ENCODE measurements around the gene MBD3L2.
A peak's percentile ranks its signal among the peaks of the same experiment; 100 is the strongest.
"Not testable (repeated sequence)": the region's sequence is repeated elsewhere in the genome, so short reads cannot be mapped to it uniquely, and the experiment has no call there.

MBD3L2 gene

DNA sequence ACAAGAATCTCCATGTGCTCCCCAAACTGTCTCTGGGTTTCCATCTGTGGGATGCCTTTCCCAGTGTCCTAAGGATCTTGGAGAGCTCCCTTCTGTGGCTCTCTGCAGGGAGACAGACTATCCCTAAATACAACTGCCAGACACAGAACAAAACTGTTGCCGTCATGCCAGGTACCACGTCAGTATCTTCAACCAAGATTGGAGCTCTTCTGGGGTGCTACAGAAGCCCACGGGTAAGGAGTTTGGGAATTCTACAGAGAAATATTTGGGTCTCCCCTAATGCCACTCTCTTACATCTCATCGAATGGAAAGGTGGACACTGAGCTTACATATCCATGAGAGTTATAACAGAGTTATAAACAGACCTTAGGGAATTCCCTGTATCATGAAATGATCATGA is 14.2 kb downstream of the MBD3L2 start:
- DNase-seq, result no peak

DNA sequence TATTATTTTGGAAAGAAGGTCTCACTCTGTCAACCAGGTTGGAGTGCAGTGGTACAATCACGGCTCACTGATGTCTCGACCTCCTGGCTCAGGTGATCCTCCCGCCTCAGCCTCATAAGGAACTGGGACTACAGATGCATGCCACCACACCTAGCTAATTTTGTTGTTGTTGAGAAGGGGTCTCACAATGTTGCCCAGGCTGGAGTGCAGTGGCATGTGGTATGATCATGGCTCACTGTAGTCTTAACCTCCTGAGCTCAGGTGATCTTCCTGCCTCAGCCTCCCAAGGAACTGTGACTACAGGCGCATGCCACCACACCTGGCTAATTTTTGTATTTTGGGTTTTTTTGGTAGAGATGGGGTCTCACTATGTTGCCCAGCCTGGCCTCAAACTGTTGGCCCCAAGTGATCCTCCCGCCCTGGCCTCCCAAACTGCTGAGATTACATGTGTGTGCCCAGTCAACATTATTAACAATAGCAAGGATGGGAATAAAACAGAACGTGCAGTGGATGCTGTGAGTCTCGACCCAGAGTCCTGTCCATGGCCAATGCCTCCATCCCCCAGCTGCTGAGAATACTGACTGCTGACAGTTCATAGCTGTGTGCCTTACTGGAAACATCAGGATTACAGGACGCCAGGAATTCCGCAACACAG is 14.8 kb downstream of the MBD3L2 start:
- DNase-seq, result no peak

DNA sequence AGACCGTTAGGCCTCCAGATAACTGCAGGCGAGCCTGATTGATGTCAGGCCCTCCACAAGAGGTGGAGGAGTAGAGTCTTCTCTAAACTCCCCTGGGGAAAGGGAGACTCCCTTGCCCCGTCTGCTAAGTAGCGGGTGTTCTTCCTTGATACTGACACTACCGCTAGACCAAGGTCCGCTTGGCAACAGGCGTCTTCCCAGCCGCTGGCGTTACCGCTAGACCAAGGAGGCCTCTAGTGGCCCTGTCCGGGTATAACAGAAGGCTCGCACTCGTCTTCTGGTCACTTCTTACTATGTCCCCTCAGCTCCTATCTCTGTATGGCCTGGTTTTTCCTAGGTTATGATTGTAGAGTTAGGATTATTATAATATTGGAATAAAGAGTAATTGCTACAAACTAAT is 18.0 kb downstream of the MBD3L2 start:
- DNase-seq, result not testable (repeated sequence)

DNA sequence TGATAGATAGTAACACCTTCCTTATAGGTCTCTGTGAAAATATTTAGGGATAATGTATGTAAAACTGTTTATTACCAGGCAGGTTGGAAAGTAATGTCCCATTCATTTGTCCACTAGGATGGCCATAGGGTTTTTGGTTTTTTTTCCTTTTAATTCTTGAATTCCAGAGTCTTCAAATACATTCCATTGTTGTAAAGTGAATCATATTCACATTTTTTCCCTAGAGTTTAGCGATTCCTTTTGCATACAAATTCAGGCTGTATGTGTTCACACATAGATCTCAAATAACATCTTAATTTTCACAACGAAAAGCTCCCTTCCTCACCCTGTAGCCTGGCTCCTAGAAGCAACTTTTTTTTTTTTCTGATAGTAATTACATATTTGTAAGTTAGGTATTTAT is 18.6 kb downstream of the MBD3L2 start:
- no peak for DNase-seq

DNA sequence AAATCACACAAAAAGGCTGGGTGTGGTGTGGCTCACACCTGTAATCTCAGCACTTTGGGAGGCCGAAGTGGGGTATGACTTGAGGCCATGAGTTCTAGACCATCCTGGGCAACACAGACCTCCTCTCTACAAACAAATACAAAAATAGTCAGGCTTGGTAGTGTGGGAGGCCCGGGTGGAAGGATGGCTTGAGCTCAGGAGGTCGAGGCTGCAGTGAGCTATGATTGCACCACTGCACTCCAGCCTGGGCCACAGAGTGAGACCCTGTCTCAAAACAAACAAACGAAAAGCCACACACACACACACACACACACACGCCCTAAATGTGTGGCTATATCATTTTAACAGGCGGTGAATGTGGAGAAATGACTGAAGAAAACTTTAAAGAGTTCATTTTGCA is 19.5 kb downstream of the MBD3L2 start:
- DNase-seq, result no peak

DNA sequence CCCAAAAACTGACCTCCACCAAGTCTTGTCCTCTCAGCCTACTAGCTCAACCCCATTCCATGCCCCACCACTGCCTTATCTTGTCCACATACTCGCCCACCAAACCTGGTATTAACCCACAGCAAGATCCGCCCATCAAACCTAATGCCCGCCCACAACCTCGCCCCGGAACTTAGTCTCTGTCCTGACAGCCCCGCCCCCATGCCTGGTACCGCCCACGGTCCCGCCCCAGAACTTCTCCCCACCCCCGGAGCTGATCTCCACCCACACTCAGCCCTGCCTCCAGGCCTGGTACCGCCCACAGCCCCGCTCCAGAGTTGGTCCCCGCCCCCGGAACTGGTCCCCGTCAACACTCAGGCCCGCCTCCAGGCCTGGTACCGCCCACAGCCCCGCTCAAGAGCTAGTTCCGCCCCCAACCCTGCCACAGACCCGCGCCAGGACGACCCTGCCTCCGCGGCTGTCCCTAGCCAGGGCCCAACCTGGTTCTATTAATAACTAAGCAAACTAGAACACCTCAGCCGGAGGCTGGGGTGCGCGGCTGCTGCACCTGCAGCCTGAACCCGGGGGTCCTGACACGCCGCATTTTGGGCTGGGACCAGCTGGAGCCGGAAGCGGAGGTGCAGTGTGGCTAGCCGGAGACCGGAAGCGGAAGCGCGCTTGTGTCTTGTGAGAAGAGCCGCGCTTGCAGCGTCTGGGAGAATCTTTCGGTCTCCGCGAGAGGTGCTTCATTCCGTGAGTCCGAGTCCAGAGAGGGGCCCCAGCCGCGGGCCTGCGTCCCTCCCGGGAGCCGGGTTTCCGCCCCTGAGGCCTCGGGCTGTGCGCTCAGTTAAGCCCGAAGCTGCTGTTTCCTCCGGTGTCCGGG is 20.2 kb downstream of the MBD3L2 start, which contains the start of gene ZNF557:
ZNF557 (plus strand) TSS at position 662 of the 862 bp plus-strand sequence. CDS start 5,372 bp downstream, outside the sequence.
- peak; percentile 99 for DNase-seq

DNA sequence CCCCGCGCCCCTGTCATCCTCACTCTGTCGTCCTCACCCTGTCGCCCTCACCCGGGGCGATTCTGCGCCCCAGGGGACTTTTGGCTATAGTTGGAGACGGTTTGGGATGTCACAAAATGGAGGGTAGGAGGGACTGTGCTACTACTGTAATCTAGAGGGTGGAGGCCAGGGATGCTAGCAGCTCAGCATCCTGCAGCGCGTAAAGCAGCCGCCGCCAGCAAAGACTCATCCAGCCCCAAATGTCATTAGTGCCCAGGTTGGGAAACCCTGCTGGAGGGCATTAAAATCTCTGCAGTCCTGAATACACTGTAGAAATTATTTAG is 20.7 kb downstream of the MBD3L2 start:
- no peak for DNase-seq

DNA sequence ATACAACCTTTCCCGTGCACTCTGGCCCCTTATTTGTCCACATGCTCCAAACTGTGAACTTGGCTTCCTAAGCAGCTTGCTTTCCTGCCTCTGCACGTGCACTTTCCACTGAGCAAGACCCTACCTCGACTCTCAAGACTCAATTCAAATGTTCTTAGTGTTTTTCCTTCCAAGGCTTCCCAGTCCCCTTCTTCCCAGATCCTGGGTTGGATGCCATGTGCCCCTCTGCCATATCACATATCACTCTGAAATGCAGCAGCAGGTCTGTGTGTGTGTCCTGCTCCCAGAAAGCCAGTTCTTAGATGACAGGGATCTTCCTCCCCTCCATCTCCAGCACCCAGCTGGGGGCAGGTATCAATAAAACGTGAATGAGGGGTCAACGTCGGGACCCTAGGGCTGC is 23.4 kb downstream of the MBD3L2 start:
- no peak for DNase-seq

DNA sequence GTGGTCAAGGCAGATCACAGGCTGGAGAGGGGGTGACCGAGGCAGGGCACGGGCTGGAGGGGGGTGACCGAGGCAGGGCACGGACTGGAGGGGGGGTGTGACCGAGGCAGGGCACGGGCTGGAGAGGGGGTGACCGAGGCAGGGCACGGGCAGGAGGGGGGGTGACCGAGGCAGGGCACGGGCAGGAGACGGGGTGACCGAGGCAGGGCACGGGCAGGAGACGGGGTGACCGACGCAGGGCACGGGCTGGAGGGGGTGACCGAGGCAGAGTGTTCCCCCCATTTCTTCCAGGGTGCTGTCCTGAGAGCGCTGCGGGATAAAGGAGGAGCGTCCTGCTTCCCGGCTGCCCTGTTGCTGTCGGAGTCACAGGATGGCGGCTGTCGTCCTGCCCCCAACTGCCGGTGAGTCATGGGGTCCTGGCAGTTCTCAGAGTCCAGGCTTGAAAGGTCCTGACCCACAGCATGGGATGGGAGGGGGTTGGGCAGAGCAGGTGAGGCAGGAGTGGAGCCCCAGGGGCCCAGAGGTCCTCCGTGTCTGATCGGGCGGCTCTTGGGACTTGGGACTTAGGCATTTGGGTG is 25.7 kb downstream of the MBD3L2 start:
- no peak for DNase-seq

DNA sequence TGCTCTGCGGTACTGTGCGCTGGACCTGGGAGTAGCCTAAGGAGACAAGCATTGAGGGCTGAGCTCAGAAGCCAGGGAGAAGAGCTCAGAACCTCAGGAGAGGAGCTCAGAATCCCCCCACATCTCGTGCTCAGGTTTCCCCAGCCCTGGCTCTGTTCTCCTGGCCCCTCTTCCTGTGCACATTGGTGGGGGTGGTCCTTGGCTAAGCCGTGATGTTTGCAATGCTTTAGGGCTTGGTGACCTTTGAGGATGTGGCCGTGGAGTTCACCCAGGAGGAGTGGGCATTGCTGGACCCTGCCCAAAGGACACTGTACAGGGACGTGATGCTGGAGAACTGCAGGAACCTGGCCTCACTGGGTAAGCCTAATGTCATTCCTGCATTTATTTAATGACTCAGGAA is 27.0 kb downstream of the MBD3L2 start:
- DNase-seq, result no peak

DNA sequence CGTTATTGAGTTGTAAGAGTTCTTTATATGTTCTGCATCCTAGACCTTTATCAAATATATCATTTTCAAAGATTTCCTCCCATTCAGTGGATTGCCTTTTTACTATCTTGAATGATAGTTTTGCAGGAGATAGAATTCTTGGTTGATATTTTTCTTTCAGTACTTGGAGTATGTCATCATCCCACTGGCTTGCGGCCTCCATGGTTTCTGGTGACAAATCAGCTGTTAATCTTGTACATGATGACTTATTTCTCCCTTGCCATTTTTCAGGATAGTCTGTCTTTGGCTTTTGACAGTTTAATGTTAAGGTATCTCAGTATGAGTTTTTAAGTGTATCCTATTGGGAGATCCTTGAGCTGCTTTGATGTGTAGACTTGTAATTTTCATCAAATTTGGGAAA is 28.9 kb downstream of the MBD3L2 start:
- no peak for DNase-seq

DNA sequence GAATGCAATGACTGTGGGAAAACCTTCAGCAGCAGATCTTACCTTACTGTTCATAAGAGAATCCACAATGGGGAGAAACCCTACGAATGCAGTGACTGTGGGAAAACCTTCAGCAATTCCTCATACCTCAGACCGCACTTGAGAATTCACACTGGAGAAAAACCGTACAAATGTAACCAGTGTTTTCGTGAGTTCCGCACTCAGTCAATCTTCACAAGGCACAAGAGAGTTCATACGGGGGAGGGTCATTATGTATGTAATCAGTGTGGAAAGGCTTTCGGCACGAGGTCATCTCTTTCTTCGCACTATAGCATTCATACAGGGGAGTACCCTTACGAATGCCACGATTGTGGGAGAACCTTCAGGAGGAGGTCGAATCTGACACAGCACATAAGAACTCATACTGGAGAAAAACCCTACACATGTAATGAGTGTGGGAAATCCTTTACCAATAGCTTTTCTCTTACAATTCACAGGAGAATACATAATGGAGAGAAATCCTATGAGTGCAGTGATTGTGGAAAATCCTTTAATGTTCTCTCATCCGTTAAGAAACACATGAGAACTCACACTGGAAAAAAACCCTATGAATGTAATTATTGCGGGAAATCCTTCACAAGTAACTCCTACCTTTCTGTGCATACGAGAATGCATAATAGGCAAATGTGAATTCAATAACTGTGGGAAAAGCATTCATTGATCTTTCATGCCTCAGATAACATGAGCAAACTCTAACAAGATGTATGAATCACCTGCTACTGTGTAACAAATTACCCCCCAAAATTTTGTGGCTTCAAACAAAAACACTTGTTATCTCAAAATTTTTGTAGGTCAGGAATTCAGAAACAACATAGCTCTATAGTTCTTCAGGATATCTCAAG is 34.2 kb downstream of the MBD3L2 start:
- no peak for DNase-seq

DNA sequence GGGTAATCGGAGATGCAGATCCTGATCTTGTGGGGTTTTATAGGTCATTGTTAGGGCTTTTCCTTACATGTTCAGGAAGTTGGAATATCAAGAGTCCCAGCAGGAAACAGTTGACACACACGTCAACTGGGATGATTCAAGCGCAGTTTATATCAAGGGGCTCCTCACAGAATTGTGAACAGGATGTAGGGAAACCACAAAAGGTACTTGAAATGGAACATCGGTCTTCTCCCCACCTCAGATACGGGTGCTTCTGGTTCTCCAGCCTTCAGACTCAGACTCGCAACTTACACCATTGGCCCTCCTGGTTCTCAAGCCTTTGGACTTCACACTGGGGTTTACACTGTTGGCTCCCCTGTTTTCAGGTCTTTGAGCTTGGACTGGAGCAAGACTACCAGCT is 39.9 kb downstream of the MBD3L2 start:
- no peak for DNase-seq

DNA sequence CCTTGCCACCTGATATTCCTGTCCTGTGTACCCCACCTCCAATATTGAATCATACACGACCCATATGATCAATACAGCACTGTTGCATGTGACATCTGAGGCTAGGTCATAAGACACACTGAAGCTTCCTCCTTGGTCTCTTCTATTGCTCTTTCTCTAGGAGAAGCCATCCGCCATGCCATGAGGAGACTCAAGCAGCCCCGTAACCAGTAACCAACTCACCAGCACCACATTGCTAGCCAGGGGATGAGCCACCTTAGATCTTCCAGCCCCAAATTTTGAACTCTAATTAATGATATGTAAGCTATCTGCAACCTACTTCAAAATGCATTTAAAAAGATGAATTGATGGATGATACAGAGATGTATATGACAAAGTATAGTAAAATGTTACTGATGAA is 49.0 kb downstream of the MBD3L2 start:
- no peak for DNase-seq

DNA sequence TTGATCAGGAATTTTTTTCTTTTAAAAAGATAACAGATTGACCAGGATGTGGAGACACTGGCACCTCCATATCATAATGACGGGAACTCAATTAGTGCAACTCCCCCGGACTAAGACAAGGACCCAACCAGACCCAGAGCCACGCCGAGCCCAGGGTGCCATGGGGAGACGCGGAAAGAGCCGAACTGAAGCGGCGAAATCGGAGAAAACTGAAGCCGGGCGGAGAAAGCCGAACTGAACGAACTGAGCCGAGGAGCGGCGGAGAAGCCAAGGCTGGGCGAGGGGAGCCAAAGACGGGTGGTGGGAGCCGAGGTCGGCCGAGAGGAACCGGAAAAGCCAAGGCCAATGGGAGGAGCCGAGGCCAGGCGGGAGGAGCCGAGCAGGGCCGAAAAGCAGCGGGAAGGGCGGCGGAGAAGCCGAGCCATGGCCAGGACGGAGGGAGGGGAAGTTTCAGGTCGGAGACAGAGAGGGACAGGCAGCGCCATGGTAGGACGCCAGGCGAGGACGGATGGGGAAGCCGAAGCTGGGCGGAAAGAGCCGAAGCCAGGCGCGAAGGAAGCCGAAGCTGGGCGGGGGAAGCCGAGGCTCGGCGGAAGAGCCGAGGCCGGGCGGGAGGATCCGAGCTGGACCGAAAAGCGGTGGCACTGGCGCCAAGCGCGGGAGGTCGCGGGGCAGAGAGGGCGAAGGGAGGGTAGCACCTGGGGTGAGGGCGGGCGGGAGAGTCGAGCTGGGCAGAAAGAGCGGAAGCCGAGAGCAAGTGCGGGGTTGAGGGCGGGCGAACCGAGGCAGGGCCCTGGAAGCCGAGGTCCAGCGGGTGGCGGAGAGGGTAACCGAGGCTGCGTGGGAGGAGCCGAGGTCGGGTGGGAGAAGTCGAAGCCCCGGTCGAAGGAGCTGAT is 49.8 kb downstream of the MBD3L2 start:
- DNase-seq, result peak; percentile 96

DNA sequence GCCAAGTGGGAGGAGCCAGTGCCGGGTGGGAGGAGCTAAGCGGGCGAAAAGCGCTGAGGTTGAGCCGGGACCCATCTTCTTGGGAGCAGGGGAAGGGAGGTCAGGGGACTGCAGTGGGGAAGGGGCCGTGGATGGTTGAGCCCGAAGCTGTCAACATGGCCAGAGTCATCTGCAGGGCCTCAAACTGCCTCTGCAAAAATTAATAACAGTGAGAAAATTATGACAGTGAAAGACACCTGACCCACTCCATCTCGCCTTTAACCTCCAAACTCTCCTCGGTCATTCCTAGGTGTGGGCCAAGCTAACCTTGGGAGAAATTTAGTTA is 50.4 kb downstream of the MBD3L2 start:
- DNase-seq, result no peak
